Measurements from ENCODE around the gene CABP7. TPM values are rescaled to one million over a fixed set of nuclear protein-coding genes. Genes with fewer than 3 reads are reported as not detected.

The CABP7 gene
- total RNA-seq, 6 donors from 2014 or later = 0.15 to 0.44 TPM; not detected in 4

- H3K4me3 ChIP-seq = no peak overlapping the region
- peaks cover 4 to 19% (median 17%) of the 10 kb centered on the region in 4 donors for H3K4me1 ChIP-seq
- TF ChIP-seq POLR2AphosphoS5 (IDR thresholded peaks at IDR 0.05) (no peak), POLR2A (IDR thresholded peaks at IDR 0.05) (no peak), EP300 (IDR thresholded peaks at IDR 0.05) (no peak), CTCF (IDR thresholded peaks at IDR 0.05) (no peak)
- WGBS, 2 donors = 92 to 98% methylated on average over 5 of the region's 5 CpGs
- H3K9me3 ChIP-seq = no peaks in the 10 kb centered on the region
- H3K27ac ChIP-seq = no peak overlapping the region
- no peaks in the 10 kb centered on the region for H3K36me3 ChIP-seq
- ATAC-seq (ENCODE audit: low FRiP score in 2 of 2) (no peak), DNase-seq (no peak)
- no peaks in the 10 kb centered on the region for H3K27me3 ChIP-seq
These were observed 60.4 kb downstream of the CABP7 start for GRCh38 chr22:29780220-29780619.

GRCh38 chr22:29780748-29781676 lies 61.2 kb downstream of the CABP7 start:
- Histone ChIP-seq H3K9me3 (no peaks in the 10 kb centered on the region), H3K27me3 (no peaks in the 10 kb centered on the region), H3K4me3 (no peak overlapping the region), H3K36me3 (no peaks in the 10 kb centered on the region), H3K27ac (peak overlapping the region in 1 of 4 donors; percentile 28), H3K4me1 (peaks cover 4 to 21% (median 18%) of the 10 kb centered on the region in 4 donors)
- 73 to 75% methylated on average over 8 of the region's 8 CpGs for WGBS, 2 donors
- ATAC-seq (ENCODE audit: low FRiP score in 2 of 2) = peak in 1 of 2 donors; percentile 31
- TF ChIP-seq POLR2AphosphoS5 (IDR thresholded peaks at IDR 0.05) (no peak), CTCF (IDR thresholded peaks at IDR 0.05) (no peak), EP300 (IDR thresholded peaks at IDR 0.05) (no peak), POLR2A (IDR thresholded peaks at IDR 0.05) (no peak)
- DNase-seq = no peak

Small RNA genes lying within 50 kb of the gene (small RNA-seq; reads per million reads assigned to genes)
- gene AC004882.2 = 0 reads per million in 4 donors
- 0 reads per million in 4 donors for gene RF00019

Other genes starting within 250 kb of the CABP7 start
- under 1 TPM in 3 of 6 donors, not detected in 3; 0.26 to 0.94 (median 0.46) TPM for gene NEFH, start 239.8 kb upstream of the CABP7 start, total RNA-seq
- gene THOC5, start 166.2 kb upstream of the CABP7 start, total RNA-seq = 100 to 1,000 TPM in 1 of 6 donors, 10 to 100 TPM in 5; 30.1 to 126 (median 57.4) TPM
- gene NIPSNAP1, start 138.9 kb upstream of the CABP7 start, total RNA-seq = 10 to 100 TPM; 16.8 to 32.8 (median 21.8) TPM
- gene NF2, start 116.4 kb upstream of the CABP7 start, total RNA-seq = 10 to 100 TPM; 31.2 to 43.8 (median 41.3) TPM
- 10 to 100 TPM in 5 of 6 donors, 1 to 10 TPM in 1; 9.4 to 24.4 (median 22.4) TPM for gene ZMAT5, start 47.0 kb downstream of the CABP7 start, total RNA-seq
- gene UQCR10, start 47.4 kb downstream of the CABP7 start, total RNA-seq = 100 to 1,000 TPM in 2 of 6 donors, 10 to 100 TPM in 4; 50.5 to 107 (median 78.2) TPM
- gene ASCC2, start 118.3 kb downstream of the CABP7 start, total RNA-seq = 100 to 1,000 TPM in 1 of 6 donors, 10 to 100 TPM in 5; 42.3 to 129 (median 64.3) TPM
- 100 to 1,000 TPM in 2 of 6 donors, 10 to 100 TPM in 4; 50.3 to 117 (median 70.9) TPM for gene MTMR3, start 163.2 kb downstream of the CABP7 start, total RNA-seq

All from upper lobe of left lung (tissue), 6 donors.